A549 (cell line): ENCODE data around the gene PCARE.

ENCODE experiments used
- EP300 ChIP-seq, 2 experiments: fragments of >200 bp; sonication (Bioruptor Twin); formaldehyde crosslinking; IDR thresholded peaks; 2 replicates in 1 of 2; 3 replicates in 1 of 2; pipeline ENCODE4 v1.6.1; 2016 to 2017
- MYC ChIP-seq: IDR thresholded peaks from 2 replicates; pipeline ENCODE4 v1.6.1; 2012; ENCODE audit warnings: mild to moderate bottlenecking, inconsistent platforms, low read length, improper control_type of control experiment, borderline replicate concordance
- SMC3 ChIP-seq: fragments of >200 bp; sonication (Bioruptor Twin); formaldehyde crosslinking; IDR thresholded peaks from 3 replicates; pipeline ENCODE4 v1.6.1; 2018; ENCODE audit warnings: inconsistent platforms
- TF ChIP-seq, protein P1 (sequence below): fragments of >200 bp; sonication (Bioruptor Twin); formaldehyde crosslinking; IDR thresholded peaks from 3 replicates; pipeline ENCODE4 v1.5.1; 2016
- TF ChIP-seq, protein P2 (sequence below): IDR thresholded peaks from 2 replicates; pipeline ENCODE4 v1.6.1; 2012
- TF ChIP-seq, protein P3 (sequence below): fragments of >200 bp; sonication (Bioruptor Twin); formaldehyde crosslinking; IDR thresholded peaks from 3 replicates; pipeline ENCODE4 v1.6.1; 2016

DNA sequence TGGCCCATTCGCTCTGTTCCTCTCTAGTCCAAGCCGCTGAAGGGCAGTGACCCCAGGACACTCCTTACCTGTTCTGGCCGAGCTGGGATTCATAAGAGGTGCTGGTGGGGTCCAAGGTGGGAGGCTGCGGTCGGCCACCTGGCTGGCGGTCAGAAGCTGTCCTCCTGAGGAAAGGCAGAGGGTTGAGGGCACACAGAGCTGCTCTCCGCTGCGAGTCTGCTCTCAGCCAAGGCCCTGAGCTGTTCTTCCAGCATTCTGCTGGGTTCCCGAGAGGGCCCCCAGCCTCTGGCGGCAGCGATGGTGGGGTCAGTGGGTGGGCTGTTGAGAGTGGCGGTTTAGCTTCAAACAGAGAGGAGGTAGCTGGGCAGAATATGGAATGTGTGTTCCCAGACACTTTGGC lies 3.8 kb downstream of the PCARE start:
- TF ChIP-seq EP300 (IDR thresholded peaks at IDR 0.05) (no peak), SMC3 (no peak), MYC (no peak)
- TF ChIP-seq, protein P1, sequence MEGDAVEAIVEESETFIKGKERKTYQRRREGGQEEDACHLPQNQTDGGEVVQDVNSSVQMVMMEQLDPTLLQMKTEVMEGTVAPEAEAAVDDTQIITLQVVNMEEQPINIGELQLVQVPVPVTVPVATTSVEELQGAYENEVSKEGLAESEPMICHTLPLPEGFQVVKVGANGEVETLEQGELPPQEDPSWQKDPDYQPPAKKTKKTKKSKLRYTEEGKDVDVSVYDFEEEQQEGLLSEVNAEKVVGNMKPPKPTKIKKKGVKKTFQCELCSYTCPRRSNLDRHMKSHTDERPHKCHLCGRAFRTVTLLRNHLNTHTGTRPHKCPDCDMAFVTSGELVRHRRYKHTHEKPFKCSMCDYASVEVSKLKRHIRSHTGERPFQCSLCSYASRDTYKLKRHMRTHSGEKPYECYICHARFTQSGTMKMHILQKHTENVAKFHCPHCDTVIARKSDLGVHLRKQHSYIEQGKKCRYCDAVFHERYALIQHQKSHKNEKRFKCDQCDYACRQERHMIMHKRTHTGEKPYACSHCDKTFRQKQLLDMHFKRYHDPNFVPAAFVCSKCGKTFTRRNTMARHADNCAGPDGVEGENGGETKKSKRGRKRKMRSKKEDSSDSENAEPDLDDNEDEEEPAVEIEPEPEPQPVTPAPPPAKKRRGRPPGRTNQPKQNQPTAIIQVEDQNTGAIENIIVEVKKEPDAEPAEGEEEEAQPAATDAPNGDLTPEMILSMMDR = no peak
- TF ChIP-seq, protein P2, sequence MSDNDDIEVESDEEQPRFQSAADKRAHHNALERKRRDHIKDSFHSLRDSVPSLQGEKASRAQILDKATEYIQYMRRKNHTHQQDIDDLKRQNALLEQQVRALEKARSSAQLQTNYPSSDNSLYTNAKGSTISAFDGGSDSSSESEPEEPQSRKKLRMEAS = no peak
- TF ChIP-seq, protein P3, sequence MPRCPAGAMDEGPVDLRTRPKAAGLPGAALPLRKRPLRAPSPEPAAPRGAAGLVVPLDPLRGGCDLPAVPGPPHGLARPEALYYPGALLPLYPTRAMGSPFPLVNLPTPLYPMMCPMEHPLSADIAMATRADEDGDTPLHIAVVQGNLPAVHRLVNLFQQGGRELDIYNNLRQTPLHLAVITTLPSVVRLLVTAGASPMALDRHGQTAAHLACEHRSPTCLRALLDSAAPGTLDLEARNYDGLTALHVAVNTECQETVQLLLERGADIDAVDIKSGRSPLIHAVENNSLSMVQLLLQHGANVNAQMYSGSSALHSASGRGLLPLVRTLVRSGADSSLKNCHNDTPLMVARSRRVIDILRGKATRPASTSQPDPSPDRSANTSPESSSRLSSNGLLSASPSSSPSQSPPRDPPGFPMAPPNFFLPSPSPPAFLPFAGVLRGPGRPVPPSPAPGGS = no peak
